ENCODE results near the gene FOXE1. TPM values are rescaled to one million over a fixed set of nuclear protein-coding genes. Genes with fewer than 3 reads are reported as not detected.

The FOXE1 gene
- total and polyA plus RNA-seq, 2 of the 4 experiments (the other 2 are of a cell fraction) = under 0.01 to 0.22 TPM

- H3K23ac ChIP-seq (ENCODE audit: low read depth, low read length) = no peak overlapping the region
- H2BK15ac ChIP-seq (ENCODE audit: low read depth, low read length) = no peak overlapping the region
- H3K4me2 ChIP-seq (ENCODE audit: low read depth, low read length) = no peak overlapping the region
- DNase-seq (no peak), ATAC-seq (ENCODE audit: low read depth) (no peak)
- no peak overlapping the region for H2BK5ac ChIP-seq (ENCODE audit: low read depth, low read length, poor library complexity, severe bottlenecking)
- no peak overlapping the region for H2AK5ac ChIP-seq (ENCODE audit: low read depth, low read length)
- 38% methylated on average over 3 of the region's 5 CpGs; no CpG with 5 or more reads in 1 of the 2 experiments for WGBS, 2 experiments (ENCODE audit: extremely low coverage in 2 of 2, insufficient read length in 1 of 2)
- H2BK120ac ChIP-seq (ENCODE audit: low read depth, low read length) = no peak overlapping the region
- no TSS peak for BruUV-seq (replicated peaks)
- intact Hi-C loops (cut with micrococcal nuclease) (no loop called here), dilution Hi-C loops (cut with HindIII; ENCODE audit: low sequenced_read_pairs, unreplicated experiment) (no loop called here), in situ Hi-C loops (cut with MboI; ENCODE audit: low sequenced_read_pairs) (no loop called here)
- no peak overlapping the region for H2AK9ac ChIP-seq (replicated peaks; ENCODE audit: low read depth, low read length, poor library complexity)
- H3K36me3 ChIP-seq (ENCODE audit: control insufficient read depth, insufficient read depth, low read length) = no peaks in the 10 kb centered on the region
- no peak overlapping the region for H3K4ac ChIP-seq (ENCODE audit: low read depth, low read length)
- TF ChIP-seq RCOR1 (IDR thresholded peaks at IDR 0.05; ENCODE audit: insufficient replicate concordance, low read length) = no peak
- TF ChIP-seq ELK1 (IDR thresholded peaks at IDR 0.05; ENCODE audit: borderline replicate concordance, low read depth, low read length) = no peak
- H3K4me1 ChIP-seq (ENCODE audit: control insufficient read depth, insufficient read depth, low read length) = 0 out of 2 replicates have a peak, but pooled peaks cover 2% of the 10 kb centered on the region
- no peaks in the 10 kb centered on the region; the same call in 1 of the 2 replicates for H3K9me1 ChIP-seq (ENCODE audit: insufficient read depth, low read length)
- no peak overlapping the region for H2BK20ac ChIP-seq (ENCODE audit: low read depth, low read length)
- no peak overlapping the region for H4K91ac ChIP-seq (ENCODE audit: insufficient read depth, low read depth, low read length)
- peaks cover 74% of the 10 kb centered on the region for H3K27me3 ChIP-seq (ENCODE audit: control insufficient read depth, insufficient read depth, low read length)
- no peaks in the 10 kb centered on the region for H3K79me1 ChIP-seq (ENCODE audit: low read depth in 1 of 2, low read length in 2 of 2)
- H4K20me1 ChIP-seq (ENCODE audit: insufficient read depth, low read length) = no peaks in the 10 kb centered on the region
- H2AFZ ChIP-seq (replicated peaks; ENCODE audit: low read length, poor library complexity) = no peak overlapping the region
- POLR2A ChIA-PET (ENCODE audit: unreplicated experiment) = no interaction called here
- H3K9ac ChIP-seq (ENCODE audit: low read depth, low read length) = no peak overlapping the region
- no peak overlapping the region for H4K5ac ChIP-seq (ENCODE audit: low read depth, low read length)
- CTCF ChIA-PET = no interaction called here
- H3K14ac ChIP-seq (replicated peaks; ENCODE audit: low read depth, low read length) = no peak overlapping the region
- no peak overlapping the region for H3K4me3 ChIP-seq (ENCODE audit: insufficient read depth, low read depth, low read length)
- no peak overlapping the region for H4K8ac ChIP-seq (ENCODE audit: low read depth in 2 of 2, low read length in 2 of 2)
- no peak overlapping the region for H3K27ac ChIP-seq (ENCODE audit: insufficient read depth, low read length)
- no peak overlapping the region for H3K18ac ChIP-seq (ENCODE audit: low read depth, low read length)
- no peak overlapping the region for H3K56ac ChIP-seq (ENCODE audit: extremely low read depth, insufficient read depth, low read length)
- peaks cover 18% of the 10 kb centered on the region for H3K9me3 ChIP-seq (ENCODE audit: control insufficient read depth, insufficient read depth, low read length)
Observed at GRCh38 chr9:97861148-97861475, 8.1 kb downstream of the FOXE1 start.
